GM12865 (cell line): ENCODE data around the gene GDF10.

Source experiments
- DNase-seq: peaks from one replicate; pipeline ENCODE4 v3.0.0; 2010; ENCODE audit warnings: low read depth
- H3K4me3 ChIP-seq: 2 replicates; pipeline ENCODE4 v1.5.1; 2011; ENCODE audit warnings: mild to moderate bottlenecking, low read depth, low read length, control low read depth
- TF ChIP-seq, protein P1 (sequence below): IDR thresholded peaks from 2 replicates; pipeline ENCODE4 v1.5.1; 2011; ENCODE audit warnings: low read length, control low read depth, low read depth, inconsistent platforms; ENCODE audit not compliant: insufficient read depth; ENCODE audit errors: missing control alignments

Gene GDF10

DNA sequence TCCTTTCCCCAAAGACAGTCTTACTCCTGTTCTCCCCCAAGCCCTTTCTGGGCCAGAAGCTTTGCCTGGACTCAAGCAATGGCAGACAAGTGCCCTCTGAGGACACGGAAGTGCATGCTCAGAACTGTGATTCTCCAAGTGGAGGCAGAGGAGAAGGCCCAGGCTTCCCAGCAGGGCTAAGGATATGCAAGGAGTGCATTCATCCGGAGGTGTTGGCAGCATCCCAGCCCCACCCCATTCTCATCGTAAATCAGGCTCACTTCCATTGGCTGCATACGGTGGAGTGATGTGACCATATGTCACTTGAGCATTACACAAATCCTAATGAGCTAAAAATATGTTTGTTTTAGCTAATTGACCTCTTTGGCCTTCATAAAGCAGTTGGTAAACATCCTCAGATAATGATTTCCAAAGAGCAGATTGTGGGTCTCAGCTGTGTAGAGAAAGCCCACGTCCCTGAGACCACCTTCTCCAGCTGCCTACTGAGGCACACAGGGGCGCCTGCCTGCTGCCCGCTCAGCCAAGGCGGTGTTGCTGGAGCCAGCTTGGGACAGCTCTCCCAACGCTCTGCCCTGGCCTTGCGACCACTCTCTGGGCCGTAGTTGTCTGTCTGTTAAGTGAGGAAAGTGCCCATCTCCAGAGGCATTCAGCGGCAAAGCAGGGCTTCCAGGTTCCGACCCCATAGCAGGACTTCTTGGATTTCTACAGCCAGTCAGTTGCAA lies 46.7 kb downstream of the GDF10 start:
- no peak for DNase-seq
- H3K4me3 ChIP-seq: no peak overlapping the region
- TF ChIP-seq, protein P1, sequence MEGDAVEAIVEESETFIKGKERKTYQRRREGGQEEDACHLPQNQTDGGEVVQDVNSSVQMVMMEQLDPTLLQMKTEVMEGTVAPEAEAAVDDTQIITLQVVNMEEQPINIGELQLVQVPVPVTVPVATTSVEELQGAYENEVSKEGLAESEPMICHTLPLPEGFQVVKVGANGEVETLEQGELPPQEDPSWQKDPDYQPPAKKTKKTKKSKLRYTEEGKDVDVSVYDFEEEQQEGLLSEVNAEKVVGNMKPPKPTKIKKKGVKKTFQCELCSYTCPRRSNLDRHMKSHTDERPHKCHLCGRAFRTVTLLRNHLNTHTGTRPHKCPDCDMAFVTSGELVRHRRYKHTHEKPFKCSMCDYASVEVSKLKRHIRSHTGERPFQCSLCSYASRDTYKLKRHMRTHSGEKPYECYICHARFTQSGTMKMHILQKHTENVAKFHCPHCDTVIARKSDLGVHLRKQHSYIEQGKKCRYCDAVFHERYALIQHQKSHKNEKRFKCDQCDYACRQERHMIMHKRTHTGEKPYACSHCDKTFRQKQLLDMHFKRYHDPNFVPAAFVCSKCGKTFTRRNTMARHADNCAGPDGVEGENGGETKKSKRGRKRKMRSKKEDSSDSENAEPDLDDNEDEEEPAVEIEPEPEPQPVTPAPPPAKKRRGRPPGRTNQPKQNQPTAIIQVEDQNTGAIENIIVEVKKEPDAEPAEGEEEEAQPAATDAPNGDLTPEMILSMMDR: no peak

DNA sequence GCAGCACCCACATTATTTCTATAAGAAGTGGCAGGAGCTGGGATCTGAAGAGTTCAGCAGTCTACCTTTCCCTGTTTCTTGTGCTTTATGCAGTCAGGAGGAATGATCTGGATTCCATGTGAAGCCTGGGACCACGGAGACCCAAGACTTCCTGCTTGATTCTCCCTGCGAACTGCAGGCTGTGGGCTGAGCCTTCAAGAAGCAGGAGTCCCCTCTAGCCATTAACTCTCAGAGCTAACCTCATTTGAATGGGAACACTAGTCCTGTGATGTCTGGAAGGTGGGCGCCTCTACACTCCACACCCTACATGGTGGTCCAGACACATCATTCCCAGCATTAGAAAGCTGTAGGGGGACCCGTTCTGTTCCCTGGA lies 47.3 kb downstream of the GDF10 start:
- no peak for DNase-seq
- TF ChIP-seq, protein P1: no peak
- H3K4me3 ChIP-seq: no peak overlapping the region

DNA sequence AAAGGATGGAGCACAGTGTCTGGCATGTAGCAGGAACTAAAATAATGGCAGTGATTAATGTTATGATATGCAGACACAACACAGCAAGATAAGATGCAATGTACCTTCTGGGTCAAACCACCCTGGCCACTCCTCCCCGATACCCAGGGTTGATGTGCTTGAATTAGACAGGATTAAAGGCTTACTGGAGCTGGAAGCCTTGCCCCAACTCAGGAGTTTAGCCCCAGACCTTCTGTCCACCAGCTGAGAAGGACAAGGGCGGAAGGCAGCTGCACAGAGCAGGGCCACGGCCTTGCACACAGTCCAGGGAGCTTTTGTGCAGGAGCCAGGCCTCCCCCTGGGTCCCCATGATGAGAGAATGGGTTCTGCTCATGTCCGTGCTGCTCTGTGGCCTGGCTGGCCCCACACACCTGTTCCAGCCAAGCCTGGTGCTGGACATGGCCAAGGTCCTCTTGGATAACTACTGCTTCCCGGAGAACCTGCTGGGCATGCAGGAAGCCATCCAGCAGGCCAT lies 48.2 kb downstream of the GDF10 start, which contains the start of gene RBP3:
Gene RBP3 (plus strand): TSS at position 226 of the 514 bp plus-strand sequence. CDS start 122 bp downstream, at position 348.
- TF ChIP-seq, protein P1: no peak
- no peak for DNase-seq
- no peak within 1 kb of the TSS for H3K4me3 ChIP-seq

DNA sequence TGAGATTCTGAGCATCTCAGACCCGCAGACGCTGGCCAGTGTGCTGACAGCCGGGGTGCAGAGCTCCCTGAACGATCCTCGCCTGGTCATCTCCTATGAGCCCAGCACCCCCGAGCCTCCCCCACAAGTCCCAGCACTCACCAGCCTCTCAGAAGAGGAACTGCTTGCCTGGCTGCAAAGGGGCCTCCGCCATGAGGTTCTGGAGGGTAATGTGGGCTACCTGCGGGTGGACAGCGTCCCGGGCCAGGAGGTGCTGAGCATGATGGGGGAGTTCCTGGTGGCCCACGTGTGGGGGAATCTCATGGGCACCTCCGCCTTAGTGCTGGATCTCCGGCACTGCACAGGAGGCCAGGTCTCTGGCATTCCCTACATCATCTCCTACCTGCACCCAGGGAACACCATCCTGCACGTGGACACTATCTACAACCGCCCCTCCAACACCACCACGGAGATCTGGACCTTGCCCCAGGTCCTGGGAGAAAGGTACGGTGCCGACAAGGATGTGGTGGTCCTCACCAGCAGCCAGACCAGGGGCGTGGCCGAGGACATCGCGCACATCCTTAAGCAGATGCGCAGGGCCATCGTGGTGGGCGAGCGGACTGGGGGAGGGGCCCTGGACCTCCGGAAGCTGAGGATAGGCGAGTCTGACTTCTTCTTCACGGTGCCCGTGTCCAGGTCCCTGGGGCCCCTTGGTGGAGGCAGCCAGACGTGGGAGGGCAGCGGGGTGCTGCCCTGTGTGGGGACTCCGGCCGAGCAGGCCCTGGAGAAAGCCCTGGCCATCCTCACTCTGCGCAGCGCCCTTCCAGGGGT lies 48.9 kb downstream of the GDF10 start:
- TF ChIP-seq, protein P1: no peak
- no peak overlapping the region for H3K4me3 ChIP-seq
- no peak for DNase-seq

DNA sequence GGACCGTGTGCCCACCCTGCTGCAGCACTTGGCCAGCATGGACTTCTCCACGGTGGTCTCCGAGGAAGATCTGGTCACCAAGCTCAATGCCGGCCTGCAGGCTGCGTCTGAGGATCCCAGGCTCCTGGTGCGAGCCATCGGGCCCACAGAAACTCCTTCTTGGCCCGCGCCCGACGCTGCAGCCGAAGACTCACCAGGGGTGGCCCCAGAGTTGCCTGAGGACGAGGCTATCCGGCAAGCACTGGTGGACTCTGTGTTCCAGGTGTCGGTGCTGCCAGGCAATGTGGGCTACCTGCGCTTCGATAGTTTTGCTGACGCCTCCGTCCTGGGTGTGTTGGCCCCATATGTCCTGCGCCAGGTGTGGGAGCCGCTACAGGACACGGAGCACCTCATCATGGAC lies 49.5 kb downstream of the GDF10 start:
- TF ChIP-seq, protein P1: no peak
- no peak overlapping the region for H3K4me3 ChIP-seq
- DNase-seq: no peak

DNA sequence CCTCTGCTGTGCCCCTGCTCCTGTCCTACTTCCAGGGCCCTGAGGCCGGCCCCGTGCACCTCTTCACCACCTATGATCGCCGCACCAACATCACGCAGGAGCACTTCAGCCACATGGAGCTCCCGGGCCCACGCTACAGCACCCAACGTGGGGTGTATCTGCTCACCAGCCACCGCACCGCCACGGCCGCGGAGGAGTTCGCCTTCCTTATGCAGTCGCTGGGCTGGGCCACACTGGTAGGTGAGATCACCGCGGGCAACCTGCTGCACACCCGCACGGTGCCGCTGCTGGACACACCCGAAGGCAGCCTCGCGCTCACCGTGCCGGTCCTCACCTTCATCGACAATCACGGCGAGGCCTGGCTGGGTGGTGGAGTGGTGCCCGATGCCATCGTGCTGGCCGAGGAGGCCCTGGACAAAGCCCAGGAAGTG lies 50.0 kb downstream of the GDF10 start:
- H3K4me3 ChIP-seq: no peak overlapping the region
- TF ChIP-seq, protein P1: no peak
- no peak for DNase-seq
